ENCODE data around the gene KCTD16. TPM values are rescaled to one million over a fixed set of nuclear protein-coding genes. Genes with fewer than 3 reads are reported as not detected.

Gene KCTD16
- total RNA-seq, 1 experiment from 2014 or later, result 0.64 TPM

GRCh38 chr5:144318011-144318410 lies 147.3 kb downstream of the KCTD16 start:
- ChIA-PET CTCF (no interaction called here), RAD21 (ENCODE audit: low non-redundant PET in 1 of 2, low total read pairs in 2 of 2, uncharacterized antibody in 2 of 2, unreplicated experiment in 2 of 2) (no interaction called here), POLR2A (no interaction called here)
- ATAC-seq, result no peak
- H3K4me1 ChIP-seq (ENCODE audit: control insufficient read depth in 1 of 2, insufficient read depth in 2 of 2, low read length in 2 of 2), result no peaks in the 10 kb centered on the region
- H3K9me2 ChIP-seq (ENCODE audit: insufficient read depth), result no peaks in the 10 kb centered on the region
- no peaks in the 10 kb centered on the region for H3K79me2 ChIP-seq (ENCODE audit: insufficient read depth, low read length)
- H3K36me3 ChIP-seq (ENCODE audit: control insufficient read depth in 1 of 2, insufficient read depth in 2 of 2, low read length in 2 of 2), result no peaks in the 10 kb centered on the region
- H3K27ac ChIP-seq (ENCODE audit: low read depth, low read length), result no peak overlapping the region
- H4K20me1 ChIP-seq (ENCODE audit: insufficient read depth), result no peaks in the 10 kb centered on the region
- H3K9ac ChIP-seq (ENCODE audit: low read length), result no peak overlapping the region
- intact Hi-C loops (cut with micrococcal nuclease), result no loop called here
- H2AFZ ChIP-seq (ENCODE audit: low read depth, low read length, poor library complexity, severe bottlenecking), result no peak overlapping the region
- no peaks in the 10 kb centered on the region for H3K9me3 ChIP-seq (ENCODE audit: control insufficient read depth in 1 of 2, insufficient read depth in 1 of 2, low read depth in 1 of 2, low read length in 2 of 2)
- H3K4me2 ChIP-seq (ENCODE audit: low read length), result no peak overlapping the region
- TF ChIP-seq FOSL1 (IDR thresholded peaks at IDR 0.05; ENCODE audit: low read depth), result no peak
- TF ChIP-seq CBX3 (IDR thresholded peaks at IDR 0.05; ENCODE audit: low read depth), result no peak
- no peak for TF ChIP-seq REST (IDR thresholded peaks at IDR 0.05; ENCODE audit: low read depth)
- TF ChIP-seq ZFX (IDR thresholded peaks at IDR 0.05), result no peak
- DNase-seq (ENCODE audit: low read depth, low spot score), result no peak
- H3K27me3 ChIP-seq (ENCODE audit: insufficient read depth, low read length), result peaks cover 20% of the 10 kb centered on the region
- BruUV-seq (replicated peaks), result no TSS peak
- H3K4me3 ChIP-seq (replicated peaks in 1 of 2; ENCODE audit: low read depth in 1 of 2, low read length in 2 of 2), result no peak overlapping the region

GRCh38 chr5:144318460-144318859 lies 147.8 kb downstream of the KCTD16 start:
- Histone ChIP-seq H4K20me1 (ENCODE audit: insufficient read depth) (no peaks in the 10 kb centered on the region), H3K9ac (ENCODE audit: low read length) (no peak overlapping the region), H3K9me3 (ENCODE audit: control insufficient read depth in 1 of 2, insufficient read depth in 1 of 2, low read depth in 1 of 2, low read length in 2 of 2) (no peaks in the 10 kb centered on the region), H3K4me1 (ENCODE audit: control insufficient read depth in 1 of 2, insufficient read depth in 2 of 2, low read length in 2 of 2) (no peaks in the 10 kb centered on the region), H3K4me3 (replicated peaks in 1 of 2; ENCODE audit: low read depth in 1 of 2, low read length in 2 of 2) (no peak overlapping the region), H3K36me3 (ENCODE audit: control insufficient read depth in 1 of 2, insufficient read depth in 2 of 2, low read length in 2 of 2) (no peaks in the 10 kb centered on the region), H3K9me2 (ENCODE audit: insufficient read depth) (no peaks in the 10 kb centered on the region), H3K79me2 (ENCODE audit: insufficient read depth, low read length) (no peaks in the 10 kb centered on the region), H2AFZ (ENCODE audit: low read depth, low read length, poor library complexity, severe bottlenecking) (no peak overlapping the region), H3K27ac (ENCODE audit: low read depth, low read length) (no peak overlapping the region), H3K4me2 (ENCODE audit: low read length) (no peak overlapping the region), H3K27me3 (ENCODE audit: insufficient read depth, low read length) (peaks cover 20% of the 10 kb centered on the region)
- POLR2A ChIA-PET, result no interaction called here
- no TSS peak for BruUV-seq (replicated peaks)
- no peak for DNase-seq (ENCODE audit: low read depth, low spot score)
- CTCF ChIA-PET, result no interaction called here
- no peak for ATAC-seq
- TF ChIP-seq ZNF274 (IDR thresholded peaks at IDR 0.05; ENCODE audit: low read depth, low read length), result no peak
- no peak for TF ChIP-seq SIN3A (IDR thresholded peaks at IDR 0.05; ENCODE audit: low read depth)
- no peak for TF ChIP-seq JUND (IDR thresholded peaks at IDR 0.05)
- TF ChIP-seq CEBPB (IDR thresholded peaks at IDR 0.05; ENCODE audit: low read depth), result no peak
- TF ChIP-seq CTCF (IDR thresholded peaks at IDR 0.05 in 2 of 3, conservative IDR thresholded peaks at IDR 0.05 in 1 of 3; ENCODE audit: borderline replicate concordance in 1 of 3, insufficient read depth in 1 of 3, low read depth in 2 of 3, low read length in 2 of 3), result no peak
- RAD21 ChIA-PET (ENCODE audit: low non-redundant PET in 1 of 2, low total read pairs in 2 of 2, uncharacterized antibody in 2 of 2, unreplicated experiment in 2 of 2), result no interaction called here
- intact Hi-C loops (cut with micrococcal nuclease), result no loop called here

All from HCT116 (cell line).